ENCODE measurements around the gene KLHL1.

The KLHL1 gene

DNA sequence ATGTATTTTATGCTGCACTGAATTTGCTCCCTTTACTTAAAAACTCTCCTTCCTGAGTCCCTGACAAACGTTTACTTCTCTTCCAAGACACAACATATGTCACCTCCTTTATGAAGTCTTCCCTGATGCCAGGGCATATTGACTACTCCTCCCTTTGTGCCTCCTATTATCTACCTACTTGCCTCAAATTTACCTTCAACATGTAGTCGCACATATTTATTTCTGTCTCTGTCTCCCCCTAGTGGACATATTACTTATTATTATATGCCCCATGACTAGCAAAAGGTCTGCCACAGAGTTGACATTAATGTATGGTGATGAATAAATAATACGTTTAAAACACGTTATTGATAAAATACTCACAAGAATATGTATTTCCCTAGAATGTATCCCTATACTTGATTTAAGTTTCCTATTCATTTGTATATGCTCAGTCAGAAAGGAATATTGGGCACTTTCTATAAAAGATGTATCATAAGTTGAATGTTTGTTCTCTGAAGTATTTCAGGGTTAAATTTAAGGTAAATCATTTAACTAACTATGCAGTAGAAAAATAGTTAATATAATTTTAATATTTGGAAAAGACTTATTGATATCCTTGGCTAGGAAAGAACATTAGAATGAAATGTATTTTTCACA, 250.9 kb downstream of the KLHL1 start:
- peak; percentile 59 to 65 for DNase-seq

GRCh38 chr13:69856331-69856730, 251.9 kb downstream of the KLHL1 start:
- no peak for DNase-seq

GRCh38 chr13:69828527-69828926, 279.7 kb downstream of the KLHL1 start:
- peak in 1 of 2 experiments; percentile 12 for DNase-seq

GRCh38 chr13:69820180-69820579, 288.1 kb downstream of the KLHL1 start:
- DNase-seq: no peak

DNA sequence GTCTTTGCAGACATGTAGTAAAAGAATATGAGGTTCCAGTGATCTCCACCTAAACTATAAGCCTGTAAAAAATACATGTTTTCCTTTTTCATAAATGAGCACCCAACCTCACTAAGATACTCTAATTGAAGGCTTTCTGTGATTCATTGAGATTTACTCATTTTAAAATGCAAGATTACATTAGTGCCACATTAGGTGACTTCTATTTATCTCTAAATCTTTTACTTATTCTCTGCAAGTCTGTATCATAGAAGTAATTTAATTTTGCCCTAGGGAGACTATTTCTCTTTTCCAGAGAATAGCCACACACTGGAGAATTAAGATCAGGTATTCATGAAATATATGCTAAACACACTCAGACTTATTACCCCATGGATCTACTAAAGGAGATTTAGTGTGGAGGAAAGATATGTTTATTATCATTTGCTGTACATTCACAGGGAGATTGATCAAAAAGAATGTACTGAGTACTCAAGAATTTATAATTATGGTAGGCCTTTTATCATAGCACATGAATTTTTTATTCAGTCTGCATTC, 290.9 kb downstream of the KLHL1 start:
- no peak for DNase-seq

DNA sequence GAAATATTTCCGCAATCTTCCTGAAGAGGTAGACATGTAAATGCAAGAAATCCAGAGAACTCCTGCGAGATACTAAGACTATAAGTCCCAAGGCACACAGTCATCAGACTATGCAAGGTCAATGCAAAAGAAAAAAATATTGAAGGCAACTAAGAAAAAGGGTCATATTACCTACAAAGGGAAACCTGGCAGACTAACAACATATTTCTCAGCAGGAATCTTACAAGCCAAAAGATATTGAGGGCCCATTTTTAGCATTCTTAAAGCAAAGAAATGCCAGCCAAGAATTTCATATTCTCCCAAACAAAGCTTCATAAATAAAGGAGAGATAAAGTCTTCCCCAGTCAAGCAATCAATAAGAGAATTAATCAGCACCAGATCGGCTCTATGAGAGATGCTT, 299.1 kb downstream of the KLHL1 start:
- no peak for DNase-seq

- no peak for DNase-seq
These were observed 312.0 kb downstream of the KLHL1 start for GRCh38 chr13:69796256-69796655.

DNA sequence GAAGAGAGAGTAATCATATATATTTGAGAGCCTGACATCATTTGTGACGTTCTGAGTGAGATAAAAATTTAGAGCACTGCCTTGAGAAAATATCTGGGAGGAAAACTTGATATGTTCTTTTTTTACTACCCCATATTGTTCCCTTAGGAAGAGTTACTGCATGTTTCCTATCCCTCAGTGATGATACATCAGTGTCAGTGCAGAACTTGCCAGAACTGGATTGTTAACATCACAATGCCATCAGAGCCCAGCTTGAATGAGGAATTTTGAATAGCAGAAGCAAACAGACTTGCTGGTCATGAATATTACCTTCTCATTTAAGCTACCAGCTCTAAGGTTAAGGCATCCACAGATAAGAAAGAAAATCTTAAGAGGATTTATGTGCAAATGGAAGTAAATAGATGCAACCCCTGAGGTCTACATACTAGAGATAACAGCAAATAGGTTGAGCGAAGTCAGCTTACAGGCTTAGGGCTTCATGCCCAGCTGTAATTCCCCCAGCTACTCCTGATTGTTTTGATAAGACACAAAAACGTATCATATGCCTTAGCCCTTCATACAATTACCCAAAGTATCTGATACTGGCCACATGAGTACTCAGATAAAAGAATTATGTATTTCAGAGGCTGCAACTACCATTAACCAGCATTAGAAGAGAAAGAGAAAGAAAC, 314.3 kb downstream of the KLHL1 start:
- DNase-seq: no peak

- no peak for DNase-seq
These were observed 331.3 kb downstream of the KLHL1 start for GRCh38 chr13:69776937-69777336.

DNA sequence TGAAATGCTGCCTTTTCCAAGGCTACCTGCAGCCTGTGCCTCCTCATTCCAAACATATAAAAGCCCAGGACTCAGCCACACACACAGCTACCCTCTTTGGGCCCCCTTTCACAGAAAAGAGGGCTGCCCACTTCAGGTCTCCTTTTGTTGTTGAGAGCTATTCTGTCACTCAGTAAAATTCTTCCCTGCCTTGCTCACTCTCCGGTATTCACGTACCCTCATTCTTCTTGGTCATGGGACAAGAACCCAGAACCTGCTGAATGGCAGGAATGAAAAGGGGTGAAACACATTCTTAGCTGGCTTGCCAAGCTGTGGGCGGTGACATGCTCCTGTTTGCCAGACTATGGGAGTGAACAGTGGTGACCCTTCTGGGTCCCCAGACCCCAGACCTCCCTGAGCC, 338.6 kb downstream of the KLHL1 start:
- no peak for DNase-seq

GRCh38 chr13:69761581-69761980, 346.7 kb downstream of the KLHL1 start:
- DNase-seq: no peak

- no peak for DNase-seq
These were observed 353.2 kb downstream of the KLHL1 start for GRCh38 chr13:69755101-69755500.

GRCh38 chr13:69751259-69751658, 357.0 kb downstream of the KLHL1 start:
- DNase-seq: no peak

- DNase-seq: no peak
These were observed 370.9 kb downstream of the KLHL1 start for GRCh38 chr13:69737129-69737935.

GRCh38 chr13:69721631-69722030, 386.6 kb downstream of the KLHL1 start:
- DNase-seq: no peak

- no peak for DNase-seq
These were observed 387.8 kb downstream of the KLHL1 start for GRCh38 chr13:69720278-69720983.

GRCh38 chr13:69706807-69707206, 401.4 kb downstream of the KLHL1 start:
- no peak for DNase-seq

DNA sequence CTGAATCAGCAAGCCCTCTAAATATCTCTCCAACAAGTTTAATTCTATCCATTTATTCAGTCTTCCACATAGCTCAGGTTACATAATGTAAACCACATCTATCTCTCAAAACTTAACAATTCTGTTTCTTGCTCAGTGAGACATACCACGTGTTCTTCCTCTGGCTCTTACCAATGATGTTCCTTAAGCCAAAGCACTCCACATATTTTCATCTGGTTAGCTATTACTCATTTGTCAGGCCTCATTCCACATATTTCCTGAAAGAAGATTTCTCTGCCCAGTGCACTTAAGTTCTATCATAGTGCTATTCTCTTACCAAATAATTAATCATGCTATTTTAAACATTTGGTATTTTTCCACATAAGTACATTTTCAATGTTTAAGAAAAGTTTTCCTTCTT, 403.9 kb downstream of the KLHL1 start:
- no peak for DNase-seq

DNA sequence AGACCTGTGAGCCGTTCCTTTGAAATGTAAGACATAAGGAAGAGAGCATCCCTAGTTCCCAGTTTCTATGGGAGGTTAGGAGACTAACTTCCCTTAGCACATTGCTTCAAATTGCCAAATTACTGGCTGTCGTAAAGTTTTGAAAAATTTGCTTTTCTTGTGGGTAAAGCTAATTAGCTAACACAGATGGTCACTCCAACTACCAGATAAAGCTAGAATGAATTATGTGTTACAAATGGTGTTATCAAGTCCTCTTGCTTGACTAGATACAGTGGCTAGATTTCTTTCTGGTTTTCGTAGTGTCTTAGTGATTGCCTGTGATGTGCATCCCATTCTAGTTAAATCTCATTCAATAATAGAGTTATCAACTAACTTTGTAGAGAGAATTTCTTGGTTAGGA, 417.3 kb downstream of the KLHL1 start:
- DNase-seq: no peak

DNA sequence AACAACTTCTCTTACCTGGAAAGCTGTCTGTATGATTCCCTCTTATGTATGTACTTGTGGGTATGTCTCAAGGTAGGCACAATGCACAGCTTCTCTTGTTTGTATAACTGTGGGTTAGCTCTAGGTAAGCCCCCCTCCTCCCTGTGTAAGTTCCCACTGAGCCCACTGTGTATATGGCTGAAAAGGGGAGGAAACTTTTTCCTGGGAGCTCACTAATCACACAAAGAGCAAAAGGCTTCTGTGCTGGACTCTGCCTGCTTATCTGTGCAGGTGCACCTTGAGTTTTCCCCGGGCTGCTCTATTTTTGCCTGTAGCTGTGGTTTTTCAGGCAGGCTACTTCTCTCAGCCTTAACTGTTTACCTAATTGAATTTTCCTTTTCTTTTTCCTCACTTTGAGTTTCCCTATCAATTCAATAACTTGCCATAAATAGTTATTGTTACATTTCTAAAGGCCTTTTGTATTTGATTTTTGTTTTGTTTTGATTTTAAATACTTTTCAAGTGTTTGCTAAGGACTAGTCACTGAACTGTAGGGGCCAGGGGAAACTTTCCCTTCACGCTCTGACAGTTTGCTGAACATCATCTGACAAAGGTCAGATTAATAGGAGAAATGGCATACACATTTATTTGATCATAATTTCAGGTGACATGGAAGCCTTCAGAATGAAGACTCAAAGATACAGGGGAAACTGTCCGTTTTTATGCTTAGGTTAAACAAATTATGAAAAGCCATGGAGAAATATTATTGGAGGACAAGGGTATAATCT, 424.1 kb downstream of the KLHL1 start:
- no peak for DNase-seq

DNA sequence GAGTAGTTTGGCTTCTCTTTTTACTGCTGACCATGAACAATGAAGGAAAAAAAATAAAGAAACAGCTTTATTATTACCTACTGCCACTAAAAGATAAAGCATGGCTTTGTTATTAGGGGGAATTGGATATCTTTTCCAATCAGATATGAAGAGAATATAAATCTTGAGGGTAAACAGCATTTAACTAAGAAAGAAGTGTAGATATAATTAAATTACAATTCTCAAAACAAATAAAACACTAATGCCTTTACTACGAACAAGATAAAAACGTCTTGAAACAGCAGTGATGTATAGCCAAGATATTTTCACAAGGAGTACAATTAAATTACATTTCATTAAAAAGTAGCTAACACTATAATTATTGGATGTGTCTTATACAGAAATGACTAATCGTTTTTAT, 426.5 kb downstream of the KLHL1 start:
- no peak for DNase-seq

DNA sequence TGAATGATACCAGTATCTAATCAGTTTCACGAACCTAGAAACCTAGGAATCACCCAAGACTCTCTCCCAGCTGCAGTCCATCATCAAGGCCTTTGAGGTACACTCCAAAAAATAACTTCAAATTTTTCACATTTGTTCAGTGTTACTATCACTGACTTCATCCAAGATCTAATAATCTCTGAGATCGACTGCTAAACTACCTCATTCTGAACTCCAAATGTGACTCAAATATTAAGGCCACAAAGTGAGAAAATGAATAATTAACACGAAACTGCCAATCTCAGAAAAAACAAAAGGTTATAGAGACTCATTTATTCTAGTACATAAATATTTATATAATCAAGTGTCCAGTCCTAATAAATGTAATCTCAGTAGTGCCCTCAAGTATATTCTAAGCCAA, 430.9 kb downstream of the KLHL1 start:
- DNase-seq: no peak

Measured in NCI-H2081 (cell line).